H1 (cell line): ENCODE results near the gene ARID5B. TPM values are rescaled to one million over a fixed set of nuclear protein-coding genes. Genes with fewer than 3 reads are reported as not detected.

Experiments
- CTCF ChIA-PET: fragments of 300-600 bp; sonication (Branson Sonifier 250); formaldehyde crosslinking; loops from one replicate; lab custom pipeline; 2021; ENCODE audit not compliant: partially characterized antibody; lab: Charles Lee
- POLR2A ChIA-PET: fragments of 300-600 bp; sonication (Branson Sonifier 250); formaldehyde crosslinking; loops from one replicate; lab custom pipeline; 2021; ENCODE audit warnings: inconsistent platforms; ENCODE audit not compliant: partially characterized antibody; lab: Charles Lee
- DNase-seq, 2 experiments: peaks; one replicate each; pipeline versions ENCODE4 v3.0.0 to v3.0.0-alpha.2; 2010 to 2022; ENCODE audit warnings: low spot score in 2 of 2, low read depth in 1 of 2, mixed read lengths in 1 of 2
- FAIRE-seq: peaks from 2 replicates; lab custom pipeline; 2011; peaks lifted over from hg19 to GRCh38; lab: Jason Lieb, UNC
- H2AFZ ChIP-seq: 2 replicates; pipeline ENCODE4 v1.8.1; 2012; ENCODE audit warnings: low read length, inconsistent platforms
- H2AK5ac ChIP-seq: 2 replicates; pipeline ENCODE4 v1.6.1; 2013; ENCODE audit warnings: low read depth, low read length
- H2BK120ac ChIP-seq: replicated peaks from 2 replicates; pipeline ENCODE3; 2013; ENCODE audit warnings: low read depth, low read length, inconsistent platforms
- H2BK12ac ChIP-seq: 2 replicates; pipeline ENCODE4 v1.6.1; 2013; ENCODE audit warnings: low read depth, low read length
- H2BK15ac ChIP-seq: 2 replicates; pipeline ENCODE4 v1.6.1; 2013; ENCODE audit warnings: low read length
- H2BK20ac ChIP-seq: 2 replicates; pipeline ENCODE4 v1.6.1; 2013; ENCODE audit warnings: low read length
- H2BK5ac ChIP-seq: 2 replicates; pipeline ENCODE4 v1.6.1; 2013; ENCODE audit warnings: low read depth, low read length
- H3K14ac ChIP-seq: 2 replicates; pipeline ENCODE4 v1.6.1; 2013; ENCODE audit warnings: inconsistent platforms; ENCODE audit not compliant: insufficient read length
- H3K18ac ChIP-seq: 2 replicates; pipeline ENCODE4 v1.6.1; 2013; ENCODE audit warnings: low read length; ENCODE audit errors: extremely low read depth
- H3K23ac ChIP-seq: 2 replicates; pipeline ENCODE4 v1.6.1; 2013; ENCODE audit warnings: inconsistent platforms; ENCODE audit not compliant: insufficient read length
- H3K23me2 ChIP-seq: 2 replicates; pipeline ENCODE4 v1.6.1; 2013; ENCODE audit warnings: low read depth, low read length
- H3K27ac ChIP-seq: 2 replicates; pipeline ENCODE4 v1.6.1; 2011; ENCODE audit warnings: low read depth, low read length, inconsistent platforms
- H3K27me3 ChIP-seq, 4 experiments: replicated peaks in 1 of 4; 1 replicate in 1 of 4; 2 replicates in 3 of 4; pipeline versions ENCODE4 v1.6.1 to v1.8.1; 2011 to 2013; ENCODE audit warnings: low read length in 3 of 4, mild to moderate bottlenecking in 3 of 4, inconsistent platforms in 2 of 4, mixed read lengths in 2 of 4, moderate library complexity in 1 of 4; ENCODE audit not compliant: control insufficient read depth in 3 of 4, insufficient read depth in 3 of 4; ENCODE audit errors: extremely low read depth in 1 of 4
- H3K36me3 ChIP-seq, 4 experiments: 2 replicates each; pipeline versions ENCODE4 v1.6.1 to v1.8.1; 2011 to 2013; ENCODE audit warnings: mild to moderate bottlenecking in 4 of 4, low read length in 3 of 4, moderate library complexity in 2 of 4, control low read depth in 1 of 4, inconsistent platforms in 1 of 4; ENCODE audit not compliant: insufficient read depth in 4 of 4, control insufficient read depth in 2 of 4
- H3K4ac ChIP-seq: replicated peaks from 2 replicates; pipeline ENCODE3; 2013; ENCODE audit warnings: low read length, low read depth, mixed read lengths, inconsistent platforms; ENCODE audit not compliant: insufficient read length
- H3K4me1 ChIP-seq, 4 experiments: replicated peaks in 1 of 4; 1 replicate in 1 of 4; 2 replicates in 3 of 4; pipeline versions ENCODE4 v1.6.1 to v1.8.1; 2011 to 2013; ENCODE audit warnings: low read length in 3 of 4, inconsistent platforms in 2 of 4, mixed read lengths in 1 of 4; ENCODE audit not compliant: insufficient read depth in 4 of 4, control insufficient read depth in 3 of 4
- H3K4me2 ChIP-seq, 2 experiments: 2 replicates each; pipeline versions ENCODE4 v1.6.1 to v1.8.1; 2011 to 2013; ENCODE audit warnings: low read depth in 2 of 2, low read length in 2 of 2, control low read depth in 1 of 2, inconsistent platforms in 1 of 2, mild to moderate bottlenecking in 1 of 2; ENCODE audit not compliant: insufficient read depth in 1 of 2
- H3K4me3 ChIP-seq, 4 experiments: fragments of 200-600, 300-600 bp in 1 of 4; sonication (generic), shearing (Covaris generic), sonication (Bioruptor Twin) in 1 of 4; 2 replicates each; pipeline versions ENCODE4 v1.5.1 to v1.8.1; 2011 to 2016; ENCODE audit warnings: low read length in 4 of 4, low read depth in 3 of 4, control low read depth in 2 of 4, inconsistent platforms in 2 of 4, mild to moderate bottlenecking in 2 of 4, mixed read lengths in 1 of 4, moderate library complexity in 1 of 4; ENCODE audit not compliant: insufficient read depth in 2 of 4; ENCODE audit errors: extremely low read depth in 1 of 4
- H3K56ac ChIP-seq: replicated peaks from 2 replicates; pipeline ENCODE3; 2013; ENCODE audit warnings: low read depth, mild to moderate bottlenecking, mixed read lengths, low read length, inconsistent platforms; ENCODE audit not compliant: insufficient read length
- H3K79me1 ChIP-seq: 2 replicates; pipeline ENCODE4 v1.6.1; 2013; ENCODE audit warnings: low read depth, low read length, control low read depth
- H3K79me2 ChIP-seq, 2 experiments: 2 replicates each; pipeline versions ENCODE4 v1.6.1 to v1.8.1; 2012 to 2013; ENCODE audit warnings: low read length in 2 of 2, mild to moderate bottlenecking in 2 of 2, inconsistent platforms in 1 of 2; ENCODE audit not compliant: insufficient read depth in 2 of 2, control insufficient read depth in 1 of 2
- H3K9ac ChIP-seq, 4 experiments: replicated peaks in 1 of 4; 1 replicate in 1 of 4; 2 replicates in 3 of 4; pipeline versions ENCODE4 v1.6.1 to v1.8.1; 2011 to 2013; ENCODE audit warnings: low read depth in 3 of 4, low read length in 3 of 4, control low read depth in 2 of 4, mild to moderate bottlenecking in 2 of 4, moderate library complexity in 2 of 4, inconsistent platforms in 1 of 4; ENCODE audit errors: extremely low read depth in 1 of 4
- H3K9me3 ChIP-seq, 2 experiments: 2 replicates each; pipeline versions ENCODE4 v1.6.1 to v1.8.1; 2012 to 2013; ENCODE audit warnings: mild to moderate bottlenecking in 2 of 2, moderate library complexity in 2 of 2, control low read depth in 1 of 2, inconsistent platforms in 1 of 2, low read depth in 1 of 2, low read length in 1 of 2, mixed read lengths in 1 of 2; ENCODE audit not compliant: insufficient read depth in 2 of 2
- H4K20me1 ChIP-seq, 2 experiments: replicated peaks in 1 of 2; 2 replicates each; pipeline versions ENCODE3 to v1.8.1; 2011 to 2013; ENCODE audit warnings: inconsistent platforms in 2 of 2, low read length in 2 of 2, mild to moderate bottlenecking in 1 of 2; ENCODE audit not compliant: insufficient read depth in 2 of 2, control insufficient read depth in 1 of 2
- H4K5ac ChIP-seq: 2 replicates; pipeline ENCODE4 v1.6.1; 2013; ENCODE audit warnings: low read length, low read depth, mixed read lengths, inconsistent platforms; ENCODE audit not compliant: insufficient read length
- H4K8ac ChIP-seq: 2 replicates; pipeline ENCODE4 v1.8.0; 2013; ENCODE audit warnings: mild to moderate bottlenecking, moderate library complexity, low read length, inconsistent platforms; ENCODE audit not compliant: insufficient read depth; ENCODE audit errors: extremely low read depth
- H4K91ac ChIP-seq: replicated peaks from 2 replicates; pipeline ENCODE3; 2013; ENCODE audit warnings: low read length, mixed read lengths, inconsistent platforms; ENCODE audit not compliant: insufficient read length
- CBX5 ChIP-seq: fragments of 300-800, 300-1000 bp; sonication (generic); IDR thresholded peaks from 2 replicates; pipeline ENCODE4 v1.7.1; 2016; ENCODE audit warnings: antibody characterized with exemption, low read length, low read depth
- CBX8 ChIP-seq: fragments of 300-800, 300-1000 bp; sonication (generic); IDR thresholded peaks from 2 replicates; pipeline ENCODE4 v1.7.1; 2016; ENCODE audit warnings: low read depth, low read length, borderline replicate concordance
- CHD2 ChIP-seq: IDR thresholded peaks from 2 replicates; pipeline ENCODE4 v1.6.1; 2012; ENCODE audit warnings: low read length, improper control_type of control experiment
- CREB1 ChIP-seq: IDR thresholded peaks from 2 replicates; pipeline ENCODE4 v1.6.1; 2012; ENCODE audit warnings: inconsistent platforms
- EP300 ChIP-seq, 2 experiments: IDR thresholded peaks; 1 replicate in 1 of 2; 2 replicates in 1 of 2; pipeline ENCODE4 v1.6.1; 2011 to 2012; ENCODE audit warnings: low read depth in 2 of 2, low read length in 2 of 2, mild to moderate bottlenecking in 2 of 2, borderline replicate concordance in 1 of 2, inconsistent platforms in 1 of 2, moderate library complexity in 1 of 2
- GABPA ChIP-seq: IDR thresholded peaks from 2 replicates; pipeline ENCODE4 v1.6.1; 2011; ENCODE audit warnings: mild to moderate bottlenecking, low read length, moderate library complexity, borderline replicate concordance; ENCODE audit not compliant: insufficient read depth
- HDAC2 ChIP-seq, 2 experiments: fragments of 300-600 bp in 1 of 2; sonication (generic) in 1 of 2; IDR thresholded peaks; 2 replicates each; pipeline ENCODE4 v1.6.1; 2011 to 2012; ENCODE audit warnings: low read depth in 2 of 2, low read length in 2 of 2, mild to moderate bottlenecking in 2 of 2, moderate library complexity in 2 of 2, borderline replicate concordance in 1 of 2, inconsistent platforms in 1 of 2
- POU5F1 ChIP-seq: IDR thresholded peaks from 2 replicates; pipeline ENCODE4 v1.6.1; 2011; ENCODE audit warnings: low read depth, mild to moderate bottlenecking, low read length, moderate library complexity
- RNF2 ChIP-seq: fragments of 200-900, 300-1000 bp; sonication (generic); IDR thresholded peaks from 2 replicates; pipeline ENCODE4 v1.7.1; 2016; ENCODE audit warnings: borderline replicate concordance, low read depth, mild to moderate bottlenecking, antibody characterized with exemption, low read length; ENCODE audit not compliant: poor library complexity, severe bottlenecking; ENCODE audit errors: missing control alignments
- SIN3A ChIP-seq, 2 experiments: IDR thresholded peaks in 1 of 2; conservative IDR thresholded peaks in 1 of 2; 2 replicates each; pipeline ENCODE4 v1.6.1; 2011 to 2012; ENCODE audit warnings: low read length in 2 of 2, improper control_type of control experiment in 1 of 2, low read depth in 1 of 2, mild to moderate bottlenecking in 1 of 2
- SRF ChIP-seq: IDR thresholded peaks from 2 replicates; pipeline ENCODE4 v1.6.1; 2011; ENCODE audit warnings: mild to moderate bottlenecking, low read depth, low read length, moderate library complexity
- ZNF274 ChIP-seq: IDR thresholded peaks from 2 replicates; pipeline ENCODE4 v1.7.0; 2012; ENCODE audit warnings: low read length, borderline replicate concordance; ENCODE audit errors: extremely low read depth
- WGBS, 2 experiments: shearing (Covaris generic) in 1 of 2; methylation state at CpG; one replicate each; pipeline versions ENCODE4 v1.1.6 to v1.1.7; 2013 to 2015; ENCODE audit warnings: low lambda C conversion rate in 2 of 2, mixed read lengths in 2 of 2, inconsistent platforms in 1 of 2, low coverage in 1 of 2, missing lambda C conversion rate in 1 of 2; ENCODE audit not compliant: insufficient replicate concordance in 2 of 2, insufficient coverage in 1 of 2, insufficient read length in 1 of 2; ENCODE audit errors: extremely low coverage in 1 of 2, missing lambda C conversion rate in 1 of 2; 5-methylcytosine and 5-hydroxymethylcytosine counted together
- polyA plus RNA-seq, 7 experiments: library from polyadenylated mRNA; depleted of rRNA in 3 of 7; stranded (reverse) in 5 of 7; unstranded in 2 of 7; fragments of >200 nt in 5 of 7; fragments of 200-250 nt in 2 of 7; gene quantifications; 1 replicate in 5 of 7; 2 replicates in 1 of 7; 4 replicates in 1 of 7; pipeline versions ENCODE4 v1.2.1 to v1.2.3, GENCODE V29; 2011 to 2013; ENCODE audit warnings: missing spikeins in 2 of 7, mixed read lengths in 2 of 7
- total RNA-seq: library from RNA; stranded (reverse); fragmentation: NEBNext Ultra II Directional; extraction: Animal tissue kit (Norgen Biotek cat#: 25700); gene quantifications from 2 replicates; pipeline ENCODE4 v1.2.1, GENCODE V29; 2021

ARID5B gene
- total and polyA plus RNA-seq, 2 of the 8 experiments (the other 6 are each of a cell fraction or from before 2014, with no cell fraction given): 0.21 to 1.1 TPM

DNA sequence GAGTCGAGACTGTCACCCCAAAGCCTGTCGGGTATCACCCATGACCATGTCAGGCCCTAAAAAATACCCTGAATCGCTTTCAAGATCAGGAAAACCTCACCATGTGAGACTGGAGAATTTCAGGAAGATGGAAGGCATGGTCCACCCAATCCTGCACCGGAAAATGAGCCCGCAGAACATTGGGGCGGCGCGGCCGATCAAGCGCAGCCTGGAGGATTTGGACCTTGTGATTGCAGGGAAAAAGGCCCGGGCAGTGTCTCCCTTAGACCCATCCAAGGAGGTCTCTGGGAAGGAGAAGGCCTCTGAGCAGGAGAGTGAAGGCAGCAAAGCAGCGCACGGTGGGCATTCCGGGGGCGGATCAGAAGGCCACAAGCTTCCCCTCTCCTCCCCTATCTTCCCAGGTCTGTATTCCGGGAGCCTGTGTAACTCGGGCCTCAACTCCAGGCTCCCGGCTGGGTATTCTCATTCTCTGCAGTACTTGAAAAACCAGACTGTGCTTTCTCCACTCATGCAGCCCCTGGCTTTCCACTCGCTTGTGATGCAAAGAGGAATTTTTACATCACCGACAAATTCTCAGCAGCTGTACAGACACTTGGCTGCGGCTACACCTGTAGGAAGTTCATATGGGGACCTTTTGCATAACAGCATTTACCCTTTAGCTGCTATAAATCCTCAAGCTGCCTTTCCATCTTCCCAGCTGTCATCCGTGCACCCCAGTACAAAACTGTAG lies 191.0 kb downstream of the ARID5B start:
- Histone ChIP-seq H4K91ac (no peak overlapping the region), H4K20me1 (no peaks in the 10 kb centered on the region), H3K14ac (no peak overlapping the region), H3K23me2 (no peaks in the 10 kb centered on the region), H2BK5ac (no peak overlapping the region), H3K4me2 (no peak overlapping the region), H3K4ac (no peak overlapping the region), H3K23ac (no peak overlapping the region), H3K9me3 (no peaks in the 10 kb centered on the region), H3K56ac (no peak overlapping the region), H3K9ac (no peak overlapping the region), H3K36me3 (no peaks in the 10 kb centered on the region), H3K27ac (no peak overlapping the region), H4K5ac (no peak overlapping the region), H3K79me2 (no peaks in the 10 kb centered on the region), H2BK20ac (no peak overlapping the region), H3K18ac (no peak overlapping the region), H2AFZ (no peak overlapping the region), H3K4me1 (no peaks in the 10 kb centered on the region), H2AK5ac (no peak overlapping the region), H2BK12ac (no peak overlapping the region), H2BK120ac (no peak overlapping the region), H3K27me3 (no peaks in the 10 kb centered on the region), H4K8ac (no peak overlapping the region; the same call in 1 of the 2 replicates), H2BK15ac (no peak overlapping the region), H3K79me1 (no peaks in the 10 kb centered on the region), H3K4me3 (no peak overlapping the region)
- ChIA-PET CTCF (interaction anchor here (0.6 kb wide), 2 partner anchors 144 to 196 kb away, joined by 3 read pairs; no protein-coding TSS in a partner anchor), POLR2A (no interaction called here)
- DNase-seq (no peak), FAIRE-seq (no peak)
- 91% methylated on average over 22 of the region's 22 CpGs; no CpG with 5 or more reads in 1 of the 2 experiments for WGBS, 2 experiments
- TF ChIP-seq GABPA: no peak
- TF ChIP-seq SRF: no peak
- TF ChIP-seq SIN3A (conservative IDR thresholded peaks at IDR 0.05 in 1 of 2, IDR thresholded peaks at IDR 0.05 in 1 of 2; ENCODE audit: low read depth in 1 of 2, low read length in 2 of 2): no peak
- TF ChIP-seq RNF2: no peak
- TF ChIP-seq EP300 (IDR thresholded peaks at IDR 0.05; ENCODE audit: borderline replicate concordance in 1 of 2, low read depth in 2 of 2, low read length in 2 of 2): no peak
- no peak for TF ChIP-seq CHD2
- no peak for TF ChIP-seq CBX8
- TF ChIP-seq ZNF274: no peak
- no peak for TF ChIP-seq CREB1
- no peak for TF ChIP-seq HDAC2 (IDR thresholded peaks at IDR 0.05; ENCODE audit: borderline replicate concordance in 1 of 2, low read depth in 2 of 2, low read length in 2 of 2)
- no peak for TF ChIP-seq POU5F1
- no peak for TF ChIP-seq CBX5
